ENCODE measurements around the gene TEDC1. TPM values are rescaled to one million over a fixed set of nuclear protein-coding genes. Genes with fewer than 3 reads are reported as not detected.

TEDC1 gene
- total and polyA plus RNA-seq, 5 donors: 5.2 to 6.9 (median 5.9) TPM

DNA sequence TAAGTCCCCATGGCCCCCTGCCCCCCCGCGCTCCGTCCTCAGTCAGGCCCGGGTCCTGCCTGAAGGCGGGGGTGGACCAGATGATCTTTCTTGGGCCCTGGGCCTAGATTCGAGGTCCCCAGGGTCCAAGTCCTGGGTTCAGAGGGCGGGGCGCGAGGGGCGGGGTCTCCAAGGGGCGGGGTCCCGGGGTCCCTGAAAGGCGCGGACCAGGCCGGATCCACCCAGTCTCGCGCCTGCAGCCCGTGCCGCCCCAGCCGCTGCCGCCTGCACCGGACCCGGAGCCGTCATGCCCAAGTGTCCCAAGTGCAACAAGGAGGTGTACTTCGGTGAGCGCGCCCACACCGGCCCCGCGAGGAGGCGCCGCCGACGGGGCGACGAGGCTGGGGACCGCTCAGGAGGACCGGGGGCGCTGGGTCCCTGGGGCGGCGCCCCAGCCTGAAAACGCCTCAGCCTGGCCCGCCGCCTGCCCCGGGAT lies 4.0 kb upstream of the TEDC1 start:
- ATAC-seq: no peak
- Histone ChIP-seq H3K9me3 (ENCODE audit: control insufficient read depth, low read length) (no peaks in the 10 kb centered on the region), H3K4me3 (ENCODE audit: low read length) (peak overlapping the region; percentile 45), H3K27ac (ENCODE audit: low read length) (peak overlapping the region; percentile 42), H3K27me3 (ENCODE audit: control insufficient read depth, insufficient read depth) (no peaks in the 10 kb centered on the region), H3K4me1 (ENCODE audit: control insufficient read depth, insufficient read depth, low read length) (peaks cover 22% of the 10 kb centered on the region)
- intact Hi-C loops (cut with DNase I): loop anchor here (5.0 to 10.0 kb wide), 5 partner anchors 40 to 282 kb away; partner anchors contain the start of gene MTA1 (in 1 of the 4)
- WGBS: 1% methylated on average over 45 of the region's 45 CpGs
- peak; percentile 85 to 95 (median 94) for DNase-seq

- Histone ChIP-seq H3K4me1 (ENCODE audit: control insufficient read depth, insufficient read depth, low read length) (peaks cover 17% of the 10 kb centered on the region), H3K27ac (ENCODE audit: low read length) (peak overlapping the region; percentile 42), H3K27me3 (ENCODE audit: control insufficient read depth, insufficient read depth) (no peaks in the 10 kb centered on the region), H3K4me3 (ENCODE audit: low read length) (peak overlapping the region; percentile 45), H3K9me3 (ENCODE audit: control insufficient read depth, low read length) (no peaks in the 10 kb centered on the region)
- WGBS: 2% methylated on average over 48 of the region's 48 CpGs
- intact Hi-C loops (cut with DNase I): loop anchor here (5.0 to 10.0 kb wide), 5 partner anchors 40 to 283 kb away; partner anchors contain the start of gene MTA1 (in 1 of the 4)
- DNase-seq: peak; percentile 69 to 90 (median 86)
- ATAC-seq: no peak
Observed at GRCh38 chr14:105487449-105487985, 3.5 kb upstream of the TEDC1 start.

GRCh38 chr14:105487986-105488777 lies 2.9 kb upstream of the TEDC1 start:
- no peaks in the 10 kb centered on the region for H3K27me3 ChIP-seq (ENCODE audit: control insufficient read depth, insufficient read depth)
- H3K27ac ChIP-seq (ENCODE audit: low read length): peak overlapping the region; percentile 59
- peaks cover 14% of the 10 kb centered on the region for H3K4me1 ChIP-seq (ENCODE audit: control insufficient read depth, insufficient read depth, low read length)
- ATAC-seq: no peak
- no peaks in the 10 kb centered on the region for H3K9me3 ChIP-seq (ENCODE audit: control insufficient read depth, low read length)
- peak; percentile 40 to 82 (median 79) for DNase-seq
- peak overlapping the region; percentile 45 for H3K4me3 ChIP-seq (ENCODE audit: low read length)
- intact Hi-C loops (cut with DNase I): loop anchor here (2.0 to 10.0 kb wide), 6 partner anchors 41 to 283 kb away; partner anchors contain the start of gene MTA1 (in 1 of the 4)
- WGBS: 54% methylated on average over 26 of the region's 26 CpGs

GRCh38 chr14:105488781-105489541 lies 2.1 kb upstream of the TEDC1 start:
- DNase-seq (peak; percentile 54 to 80 (median 77)), ATAC-seq (no peak)
- Histone ChIP-seq H3K4me1 (ENCODE audit: control insufficient read depth, insufficient read depth, low read length) (peaks cover 14% of the 10 kb centered on the region), H3K27ac (ENCODE audit: low read length) (peak overlapping the region; percentile 59), H3K4me3 (ENCODE audit: low read length) (no peak overlapping the region), H3K27me3 (ENCODE audit: control insufficient read depth, insufficient read depth) (no peaks in the 10 kb centered on the region), H3K9me3 (ENCODE audit: control insufficient read depth, low read length) (no peaks in the 10 kb centered on the region)
- intact Hi-C loops (cut with DNase I): loop anchor here (2.0 to 10.0 kb wide), 6 partner anchors 42 to 284 kb away; partner anchors contain the start of gene MTA1 (in 1 of the 4)
- WGBS: 41% methylated on average over 20 of the region's 20 CpGs

DNA sequence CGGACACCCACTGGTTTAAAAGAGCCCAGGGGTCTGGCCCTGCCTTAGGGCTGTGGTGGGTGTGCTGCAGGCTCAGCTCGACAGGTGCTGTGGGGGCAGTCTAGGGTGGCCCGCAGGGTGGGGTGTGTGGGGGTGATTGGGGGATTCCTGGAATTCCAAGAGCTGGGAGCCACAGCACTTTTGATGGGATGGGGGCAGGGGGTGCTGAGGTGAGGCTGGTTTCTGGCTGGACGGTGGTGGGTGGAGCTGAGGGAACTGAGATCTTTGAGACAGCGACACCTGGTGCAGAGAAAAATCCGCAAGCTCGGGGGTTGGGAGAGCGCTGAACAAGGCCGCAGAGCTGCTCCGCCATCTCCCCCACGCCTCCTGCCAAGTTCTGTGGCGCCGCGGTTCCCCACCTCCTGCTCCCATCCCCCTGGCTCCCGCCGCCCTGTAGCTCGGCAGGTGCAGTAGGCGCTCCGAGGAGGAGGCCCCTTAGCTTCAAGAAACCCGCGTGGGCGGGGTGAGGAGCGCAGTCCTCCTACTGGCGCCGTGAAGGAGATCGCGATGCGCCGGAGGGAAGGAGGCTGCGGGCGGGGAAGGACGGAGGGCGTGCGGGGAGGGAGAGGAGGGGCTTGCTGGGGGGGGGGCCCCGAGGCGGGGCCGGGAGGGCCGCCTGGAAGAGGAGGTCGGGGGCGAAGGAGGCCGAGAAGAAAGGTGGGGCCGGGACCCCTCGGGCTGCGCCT lies 1.3 kb upstream of the TEDC1 start:
- Histone ChIP-seq H3K27me3 (ENCODE audit: control insufficient read depth, insufficient read depth) (no peaks in the 10 kb centered on the region), H3K9me3 (ENCODE audit: control insufficient read depth, low read length) (no peaks in the 10 kb centered on the region), H3K4me3 (ENCODE audit: low read length) (peak overlapping the region; percentile 53), H3K27ac (ENCODE audit: low read length) (peak overlapping the region; percentile 83), H3K4me1 (ENCODE audit: control insufficient read depth, insufficient read depth, low read length) (peaks cover 9% of the 10 kb centered on the region)
- DNase-seq: peak; percentile 80 to 94 (median 91)
- intact Hi-C loops (cut with DNase I): loop anchor here (2.0 to 10.0 kb wide), 6 partner anchors 42 to 285 kb away; partner anchors contain the start of gene MTA1 (in 1 of the 4)
- WGBS: under 1% methylated on average over 43 of the region's 44 CpGs
- peak; percentile 5 to 15 for ATAC-seq

GRCh38 chr14:105490267-105490571 lies 827 bp upstream of the TEDC1 start:
- intact Hi-C loops (cut with DNase I): loop anchor here in 1 of 4 donors (5.0 kb wide), 1 partner anchor 118 kb away; no protein-coding TSS in a partner anchor
- ATAC-seq (no peak), DNase-seq (peak; percentile 69 to 88 (median 86))

DNA sequence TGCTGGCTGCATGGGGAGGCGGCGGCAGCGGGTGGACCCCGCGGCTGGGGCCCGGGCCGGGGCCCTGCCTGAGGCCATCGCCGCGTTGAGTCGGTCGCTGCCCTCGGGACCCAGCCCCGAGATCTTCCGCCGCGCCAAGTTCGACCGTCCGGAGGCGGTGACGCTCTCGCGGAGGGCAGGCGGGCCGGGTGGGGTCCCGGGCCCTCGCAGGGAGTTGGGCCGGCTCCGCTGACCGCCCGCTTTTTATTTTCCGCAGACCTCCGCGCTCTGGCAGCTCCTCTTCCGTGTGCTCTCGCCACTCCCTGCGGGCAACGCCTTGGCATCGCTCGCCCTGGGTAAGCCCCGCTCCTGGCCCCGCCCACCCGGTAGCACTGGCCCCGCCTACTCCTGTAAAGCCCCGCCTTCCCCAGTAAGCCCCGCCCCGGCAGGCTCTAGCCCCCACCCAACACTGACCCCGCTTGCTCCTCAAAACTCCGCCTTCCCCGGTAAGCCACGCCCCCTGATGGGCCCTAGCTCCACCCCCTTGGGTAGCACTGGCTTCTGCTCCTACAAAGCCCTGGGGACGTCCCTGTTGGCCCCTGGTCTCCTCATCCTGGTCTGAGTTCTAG lies 424 bp downstream of the TEDC1 start:
- 2% methylated on average over 53 of the region's 53 CpGs for WGBS
- intact Hi-C loops (cut with DNase I): loop anchor here in 1 of 4 donors (5.0 kb wide), 1 partner anchor 119 kb away; no protein-coding TSS in a partner anchor
- DNase-seq (peak; percentile 77 to 92 (median 89)), ATAC-seq (peak; percentile 1 to 14)
- Histone ChIP-seq H3K27ac (ENCODE audit: low read length) (peak overlapping the region; percentile 58), H3K4me1 (ENCODE audit: control insufficient read depth, insufficient read depth, low read length) (no peaks in the 10 kb centered on the region), H3K27me3 (ENCODE audit: control insufficient read depth, insufficient read depth) (no peaks in the 10 kb centered on the region), H3K4me3 (ENCODE audit: low read length) (peak overlapping the region; percentile 61), H3K9me3 (ENCODE audit: control insufficient read depth, low read length) (no peaks in the 10 kb centered on the region)

More at GRCh38 chr14:105490267-105490571, 827 bp upstream of the TEDC1 start:
- 0% methylated on average over 33 of the region's 33 CpGs for WGBS
- H3K4me3 ChIP-seq (ENCODE audit: low read length): peak overlapping the region; percentile 53
- no peaks in the 10 kb centered on the region for H3K27me3 ChIP-seq (ENCODE audit: control insufficient read depth, insufficient read depth)
- H3K27ac ChIP-seq (ENCODE audit: low read length): peak overlapping the region; percentile 72
- peaks cover 8% of the 10 kb centered on the region for H3K4me1 ChIP-seq (ENCODE audit: control insufficient read depth, insufficient read depth, low read length)
- H3K9me3 ChIP-seq (ENCODE audit: control insufficient read depth, low read length): no peaks in the 10 kb centered on the region

GRCh38 chr14:105492031-105492970 lies 1.3 kb downstream of the TEDC1 start:
- WGBS: 86% methylated on average over 24 of the region's 24 CpGs
- no peaks in the 10 kb centered on the region for H3K9me3 ChIP-seq (ENCODE audit: control insufficient read depth, low read length)
- H3K4me3 ChIP-seq (ENCODE audit: low read length): no peak overlapping the region
- no peaks in the 10 kb centered on the region for H3K4me1 ChIP-seq (ENCODE audit: control insufficient read depth, insufficient read depth, low read length)
- no peaks in the 10 kb centered on the region for H3K27me3 ChIP-seq (ENCODE audit: control insufficient read depth, insufficient read depth)
- peak; percentile 58 to 80 (median 75) for DNase-seq
- no peak overlapping the region for H3K27ac ChIP-seq (ENCODE audit: low read length)
- intact Hi-C loops (cut with DNase I): loop anchor here in 1 of 4 donors (5.0 kb wide), 1 partner anchor 120 kb away; no protein-coding TSS in a partner anchor
- no peak for ATAC-seq

Measured in right cardiac atrium (tissue), 5 donors.